IMR-90 (cell line): ENCODE results near the gene BRD4. TPM values are rescaled to one million over a fixed set of nuclear protein-coding genes. Genes with fewer than 3 reads are reported as not detected.

Source experiments
- ATAC-seq: fragments of 200-7000 bp; cut with Tn5 transposase; 2 replicates; pipeline ENCODE4 v1.9.1; 2020; ENCODE audit warnings: low read depth, mild to moderate bottlenecking, moderate library complexity
- BruUV-seq: library from RNA; stranded (reverse); fragments of 400-500 nt; replicated peaks from 2 replicates; lab custom pipeline; 2021; lab: Mats Ljungman, UMichigan
- CTCF ChIA-PET: fragments of 300-600 bp; formaldehyde crosslinking; extraction: SDS; loops from one replicate; lab custom pipeline; 2021; ENCODE audit warnings: antibody characterized with exemption; lab: Yijun Ruan, JAX
- POLR2A ChIA-PET: fragments of 300-600 bp; sonication (Branson Sonifier 250); formaldehyde crosslinking; loops from one replicate; lab custom pipeline; 2022; ENCODE audit warnings: antibody characterized with exemption; ENCODE audit not compliant: unreplicated experiment; lab: Charles Lee
- DNase-seq: peaks from one replicate; pipeline ENCODE4 v3.0.0; 2013
- H2AFZ ChIP-seq: replicated peaks from 2 replicates; pipeline ENCODE3; 2013; ENCODE audit warnings: low read length, mild to moderate bottlenecking; ENCODE audit not compliant: poor library complexity
- H2AK5ac ChIP-seq: 2 replicates; pipeline ENCODE4 v1.6.1; 2013; ENCODE audit warnings: low read depth, low read length, inconsistent platforms
- H2AK9ac ChIP-seq: replicated peaks from 2 replicates; pipeline ENCODE3; 2013; ENCODE audit warnings: mild to moderate bottlenecking, low read depth, low read length, moderate library complexity; ENCODE audit not compliant: poor library complexity
- H2BK120ac ChIP-seq: 2 replicates; pipeline ENCODE4 v1.6.1; 2013; ENCODE audit warnings: low read depth, low read length, inconsistent platforms
- H2BK15ac ChIP-seq: 3 replicates; pipeline ENCODE4 v1.6.1; 2013; ENCODE audit warnings: low read depth, low read length, inconsistent platforms
- H2BK20ac ChIP-seq: 2 replicates; pipeline ENCODE4 v1.6.1; 2013; ENCODE audit warnings: low read depth, mild to moderate bottlenecking, inconsistent platforms, low read length, moderate library complexity
- H2BK5ac ChIP-seq: 2 replicates; pipeline ENCODE4 v1.6.1; 2013; ENCODE audit warnings: mild to moderate bottlenecking, low read depth, low read length, inconsistent platforms; ENCODE audit not compliant: poor library complexity, severe bottlenecking
- H3K14ac ChIP-seq: replicated peaks from 2 replicates; pipeline ENCODE4 v1.6.1; 2013; ENCODE audit warnings: low read depth, low read length, inconsistent platforms
- H3K18ac ChIP-seq: 2 replicates; pipeline ENCODE4 v1.6.1; 2013; ENCODE audit warnings: low read depth, low read length, control low read depth
- H3K23ac ChIP-seq: 2 replicates; pipeline ENCODE4 v1.6.1; 2013; ENCODE audit warnings: low read depth, low read length, inconsistent platforms
- H3K27ac ChIP-seq: 2 replicates; pipeline ENCODE4 v1.5.1; 2013; ENCODE audit warnings: mild to moderate bottlenecking, control low read depth, low read length; ENCODE audit not compliant: insufficient read depth
- H3K27me3 ChIP-seq: 2 replicates; pipeline ENCODE4 v1.6.1; 2013; ENCODE audit warnings: low read length; ENCODE audit not compliant: control insufficient read depth, insufficient read depth
- H3K36me3 ChIP-seq: 2 replicates; pipeline ENCODE4 v1.6.1; 2013; ENCODE audit warnings: low read length, mixed read lengths; ENCODE audit not compliant: control insufficient read depth, insufficient read depth
- H3K4ac ChIP-seq: 2 replicates; pipeline ENCODE4 v1.6.1; 2013; ENCODE audit warnings: low read depth, low read length, inconsistent platforms
- H3K4me1 ChIP-seq: 2 replicates; pipeline ENCODE4 v1.6.1; 2013; ENCODE audit warnings: low read length, mixed read lengths; ENCODE audit not compliant: control insufficient read depth, insufficient read depth
- H3K4me2 ChIP-seq: 2 replicates; pipeline ENCODE4 v1.6.1; 2013; ENCODE audit warnings: low read depth, mild to moderate bottlenecking, control low read depth, low read length, moderate library complexity
- H3K4me3 ChIP-seq: 2 replicates; pipeline ENCODE4 v1.5.1; 2013; ENCODE audit warnings: low read depth, mild to moderate bottlenecking, control low read depth, low read length, moderate library complexity; ENCODE audit not compliant: insufficient read depth
- H3K56ac ChIP-seq: 2 replicates; pipeline ENCODE4 v1.6.1; 2013; ENCODE audit warnings: low read length, inconsistent platforms; ENCODE audit not compliant: insufficient read depth; ENCODE audit errors: extremely low read depth
- H3K79me1 ChIP-seq, 2 experiments: 2 replicates each; pipeline ENCODE4 v1.6.1; 2013; ENCODE audit warnings: low read length in 2 of 2, inconsistent platforms in 1 of 2, low read depth in 1 of 2
- H3K9ac ChIP-seq: 2 replicates; pipeline ENCODE4 v1.6.1; 2013; ENCODE audit warnings: low read depth, low read length, control low read depth
- H3K9me1 ChIP-seq: 2 replicates; pipeline ENCODE4 v1.6.1; 2013; ENCODE audit warnings: low read length, inconsistent platforms; ENCODE audit not compliant: insufficient read depth
- H3K9me3 ChIP-seq: 2 replicates; pipeline ENCODE4 v1.6.1; 2013; ENCODE audit warnings: low read length; ENCODE audit not compliant: control insufficient read depth, insufficient read depth
- H4K20me1 ChIP-seq: 2 replicates; pipeline ENCODE4 v1.6.1; 2013; ENCODE audit warnings: low read length, inconsistent platforms; ENCODE audit not compliant: insufficient read depth
- H4K5ac ChIP-seq: 2 replicates; pipeline ENCODE4 v1.6.1; 2013; ENCODE audit warnings: mild to moderate bottlenecking, low read depth, low read length, control low read depth
- H4K8ac ChIP-seq, 2 experiments: 2 replicates each; pipeline ENCODE4 v1.6.1; 2013; ENCODE audit warnings: low read depth in 2 of 2, low read length in 2 of 2, control low read depth in 1 of 2, inconsistent platforms in 1 of 2
- H4K91ac ChIP-seq: 2 replicates; pipeline ENCODE4 v1.6.1; 2013; ENCODE audit warnings: low read depth, low read length, inconsistent platforms; ENCODE audit not compliant: insufficient read depth
- CEBPB ChIP-seq: IDR thresholded peaks from 2 replicates; pipeline ENCODE4 v1.6.1; 2012; ENCODE audit warnings: low read depth, low read length, improper control_type of control experiment
- CTCF ChIP-seq: conservative IDR thresholded peaks from 2 replicates; pipeline ENCODE4 v1.5.1; 2012; ENCODE audit warnings: mild to moderate bottlenecking, low read depth, low read length, improper control_type of control experiment
- ELK1 ChIP-seq: fragments of 150-350 bp; IDR thresholded peaks from 2 replicates; pipeline ENCODE4 v1.6.1; 2016; ENCODE audit warnings: low read depth, mild to moderate bottlenecking, low read length, moderate library complexity, borderline replicate concordance
- MAFK ChIP-seq: IDR thresholded peaks from 2 replicates; pipeline ENCODE4 v1.6.1; 2012; ENCODE audit warnings: low read depth, low read length, improper control_type of control experiment
- MAZ ChIP-seq: IDR thresholded peaks from 2 replicates; pipeline ENCODE4 v1.6.1; 2012; ENCODE audit warnings: low read depth, mild to moderate bottlenecking, low read length, improper control_type of control experiment, moderate library complexity, borderline replicate concordance
- MXI1 ChIP-seq: IDR thresholded peaks from 2 replicates; pipeline ENCODE4 v1.6.1; 2012; ENCODE audit warnings: low read depth, mild to moderate bottlenecking, low read length, moderate library complexity, borderline replicate concordance
- NFE2L2 ChIP-seq: fragments of 150-350 bp; IDR thresholded peaks from 2 replicates; pipeline ENCODE4 v1.6.1; 2016; ENCODE audit warnings: low read depth, mild to moderate bottlenecking, low read length
- POLR2A ChIP-seq: IDR thresholded peaks from 2 replicates; pipeline ENCODE4 v1.6.1; 2012; ENCODE audit warnings: mild to moderate bottlenecking, low read depth, low read length
- RAD21 ChIP-seq: IDR thresholded peaks from 2 replicates; pipeline ENCODE4 v1.6.1; 2012; ENCODE audit warnings: low read length, improper control_type of control experiment
- RFX5 ChIP-seq: IDR thresholded peaks from 2 replicates; pipeline ENCODE4 v1.8.0; 2012; ENCODE audit warnings: low read depth, mild to moderate bottlenecking, low read length, moderate library complexity
- USF2 ChIP-seq: fragments of 150-350 bp; IDR thresholded peaks from 2 replicates; pipeline ENCODE4 v1.6.1; 2017; ENCODE audit warnings: mild to moderate bottlenecking, antibody characterized with exemption, low read length, low read depth
- WGBS, 2 experiments: methylation state at CpG; one replicate each; pipeline versions ENCODE4 v1.1.5 to v1.1.7; 2013; ENCODE audit warnings: missing lambda C conversion rate in 2 of 2; ENCODE audit not compliant: insufficient read length in 1 of 2; ENCODE audit errors: extremely low coverage in 2 of 2; 5-methylcytosine and 5-hydroxymethylcytosine counted together
- dilution Hi-C: fragments of 300-500 bp; cut with HindIII; formaldehyde crosslinking; loops from one replicate; pipeline ENCODE4 v1.14.3; 2018; ENCODE audit warnings: low sequenced_read_pairs; ENCODE audit not compliant: unreplicated experiment
- in situ Hi-C: fragments of 300-500 bp; cut with MboI; formaldehyde crosslinking; loops from 3 replicates; pipeline ENCODE4 v1.14.3; 2019; ENCODE audit warnings: low sequenced_read_pairs, inconsistent platforms, mixed read lengths
- intact Hi-C: fragments of 100-400 bp; cut with micrococcal nuclease; formaldehyde crosslinking; loops from 2 replicates; pipeline ENCODE4 v1.10.0; 2022
- polyA plus RNA-seq, 3 experiments: library from polyadenylated mRNA; depleted of rRNA; stranded (reverse); fragments of >200 nt; gene quantifications; 2 replicates each; pipeline ENCODE4 v1.2.3, GENCODE V29; 2012; ENCODE audit warnings: low replicate concordance in 1 of 3
- total RNA-seq: library from RNA; depleted of rRNA; stranded (reverse); fragments of >200 nt; gene quantifications from 2 replicates; pipeline ENCODE4 v1.2.3, GENCODE V29; 2012

The BRD4 gene
- total and polyA plus RNA-seq, 2 of the 4 experiments (the other 2 are of a cell fraction), result 7.0 to 21.1 TPM

- BruUV-seq, result no TSS peak
- Histone ChIP-seq H3K56ac (no peak overlapping the region), H2AFZ (no peak overlapping the region), H3K4me2 (no peak overlapping the region), H3K4me3 (no peak overlapping the region), H3K9ac (no peak overlapping the region), H2BK120ac (no peak overlapping the region), H3K9me3 (no peaks in the 10 kb centered on the region), H4K20me1 (peaks cover 82% of the 10 kb centered on the region), H3K4ac (no peak overlapping the region), H4K91ac (no peak overlapping the region), H4K5ac (no peak overlapping the region), H3K27me3 (no peaks in the 10 kb centered on the region), H2BK20ac (no peak overlapping the region), H2BK5ac (no peak overlapping the region), H3K18ac (no peak overlapping the region), H2AK5ac (no peak overlapping the region), H3K79me1 (peaks cover 37 to 92% of the 10 kb centered on the region in 2 experiments), H3K14ac (no peak overlapping the region), H2BK15ac (no peak overlapping the region), H3K4me1 (peaks cover under 1% of the 10 kb centered on the region; the same call in 1 of the 2 replicates), H3K23ac (no peak overlapping the region), H3K36me3 (peaks cover 85% of the 10 kb centered on the region), H3K27ac (no peak overlapping the region), H4K8ac (no peak overlapping the region), H2AK9ac (no peak overlapping the region), H3K9me1 (0 out of 2 replicates have a peak, but pooled peaks cover under 1% of the 10 kb centered on the region)
- in situ Hi-C loops (loop anchor here (10.0 kb wide), 1 partner anchor 143 kb away; no protein-coding TSS in a partner anchor), dilution Hi-C loops (no loop called here), intact Hi-C loops (no loop called here)
- TF ChIP-seq POLR2A, result no peak
- TF ChIP-seq MAFK, result no peak
- no peak for TF ChIP-seq NFE2L2
- TF ChIP-seq MXI1, result no peak
- TF ChIP-seq MAZ, result no peak
- TF ChIP-seq RAD21, result no peak
- TF ChIP-seq CEBPB, result no peak
- TF ChIP-seq ELK1, result no peak
- TF ChIP-seq RFX5, result no peak
- no peak for TF ChIP-seq USF2
- TF ChIP-seq CTCF, result no peak
- DNase-seq (no peak), ATAC-seq (no peak)
- POLR2A ChIA-PET, result no interaction called here
- CTCF ChIA-PET, result no interaction called here
- WGBS, 2 experiments, result 100% methylated on average over 1 of the region's 6 CpGs; no CpG with 5 or more reads in 1 of the 2 experiments
Measured at GRCh38 chr19:15257782-15258181, 74.6 kb downstream of the BRD4 start.
